WTC11 (cell line): ENCODE results near the gene PIEZO1. TPM values are rescaled to one million over a fixed set of nuclear protein-coding genes. Genes with fewer than 3 reads are reported as not detected.

ENCODE experiments used
- AFF4 ChIP-seq: sonication (generic); formaldehyde crosslinking; IDR thresholded peaks from 2 replicates; pipeline ENCODE4 v1.8.1; 2023; ENCODE audit warnings: mild to moderate bottlenecking, missing genetic modification reagents, borderline replicate concordance
- CREM ChIP-seq: sonication (generic); formaldehyde crosslinking; IDR thresholded peaks from 2 replicates; pipeline ENCODE4 v1.8.1; 2022; ENCODE audit warnings: mild to moderate bottlenecking, missing genetic modification reagents, moderate library complexity
- FOXK1 ChIP-seq: sonication (generic); formaldehyde crosslinking; IDR thresholded peaks from 2 replicates; pipeline ENCODE4 v1.8.0; 2022; ENCODE audit warnings: mild to moderate bottlenecking, moderate library complexity, missing genetic modification reagents
- GTF2I ChIP-seq: fragments of 250-450 bp; sonication (Bioruptor Pico); conservative IDR thresholded peaks from 2 replicates; pipeline ENCODE4 v1.4.0; 2021; ENCODE audit warnings: mild to moderate bottlenecking
- SMAD4 ChIP-seq: sonication (generic); formaldehyde crosslinking; IDR thresholded peaks from 2 replicates; pipeline ENCODE4 v1.8.0; 2022; ENCODE audit warnings: mild to moderate bottlenecking, missing genetic modification reagents
- ZNF232 ChIP-seq: sonication (generic); formaldehyde crosslinking; IDR thresholded peaks from 2 replicates; pipeline ENCODE4 v1.8.0; 2022; ENCODE audit warnings: mild to moderate bottlenecking, missing genetic modification reagents
- ZNF396 ChIP-seq: fragments of 250-450 bp; sonication (Bioruptor Pico); IDR thresholded peaks from 2 replicates; pipeline ENCODE4 v1.8.0; 2021; ENCODE audit warnings: mild to moderate bottlenecking, moderate library complexity, borderline replicate concordance
- ZSCAN18 ChIP-seq: fragments of 250-450 bp; sonication (Bioruptor Pico); IDR thresholded peaks from 2 replicates; pipeline ENCODE4 v2.1.2; 2022; ENCODE audit warnings: mild to moderate bottlenecking, moderate library complexity
- total RNA-seq: library from RNA; stranded (reverse); gene quantifications from 3 replicates; pipeline ENCODE4 v1.2.3, GENCODE V29; 2021
- TF ChIP-seq, protein P1 (sequence below): fragments of 250-450 bp; sonication (Bioruptor Pico); IDR thresholded peaks from 2 replicates; pipeline ENCODE4 v1.8.0; 2021; ENCODE audit warnings: mild to moderate bottlenecking
- TF ChIP-seq, protein P2 (sequence below): fragments of 250-450 bp; sonication (Bioruptor Pico); IDR thresholded peaks from 2 replicates; pipeline ENCODE4 v1.9.0; 2021; ENCODE audit warnings: moderate library complexity, mild to moderate bottlenecking, inconsistent platforms, borderline replicate concordance
- TF ChIP-seq, protein P3 (sequence below): sonication (generic); formaldehyde crosslinking; IDR thresholded peaks from 2 replicates; pipeline ENCODE4 v1.8.1; 2022; ENCODE audit warnings: low read depth, missing genetic modification reagents, borderline replicate concordance
- TF ChIP-seq, protein P4 (sequence below): fragments of 250-450 bp; sonication (Bioruptor Pico); IDR thresholded peaks from 2 replicates; pipeline ENCODE4 v1.9.0; 2021; ENCODE audit warnings: mild to moderate bottlenecking, borderline replicate concordance
- TF ChIP-seq, protein P5 (sequence below): sonication (generic); formaldehyde crosslinking; IDR thresholded peaks from 2 replicates; pipeline ENCODE4 v1.8.1; 2023; ENCODE audit warnings: mild to moderate bottlenecking, missing genetic modification reagents, moderate library complexity

The PIEZO1 gene
- total RNA-seq, 1 experiment from 2014 or later, result 71.3 TPM

GRCh38 chr16:88705076-88705684 is 79.8 kb downstream of the PIEZO1 start (continued):
- TF ChIP-seq, protein P1, sequence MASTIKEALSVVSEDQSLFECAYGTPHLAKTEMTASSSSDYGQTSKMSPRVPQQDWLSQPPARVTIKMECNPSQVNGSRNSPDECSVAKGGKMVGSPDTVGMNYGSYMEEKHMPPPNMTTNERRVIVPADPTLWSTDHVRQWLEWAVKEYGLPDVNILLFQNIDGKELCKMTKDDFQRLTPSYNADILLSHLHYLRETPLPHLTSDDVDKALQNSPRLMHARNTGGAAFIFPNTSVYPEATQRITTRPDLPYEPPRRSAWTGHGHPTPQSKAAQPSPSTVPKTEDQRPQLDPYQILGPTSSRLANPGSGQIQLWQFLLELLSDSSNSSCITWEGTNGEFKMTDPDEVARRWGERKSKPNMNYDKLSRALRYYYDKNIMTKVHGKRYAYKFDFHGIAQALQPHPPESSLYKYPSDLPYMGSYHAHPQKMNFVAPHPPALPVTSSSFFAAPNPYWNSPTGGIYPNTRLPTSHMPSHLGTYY (CRISPR knock-in tag), result no peak
- no peak for TF ChIP-seq ZSCAN18 (CRISPR knock-in tag)
- TF ChIP-seq, protein P2, sequence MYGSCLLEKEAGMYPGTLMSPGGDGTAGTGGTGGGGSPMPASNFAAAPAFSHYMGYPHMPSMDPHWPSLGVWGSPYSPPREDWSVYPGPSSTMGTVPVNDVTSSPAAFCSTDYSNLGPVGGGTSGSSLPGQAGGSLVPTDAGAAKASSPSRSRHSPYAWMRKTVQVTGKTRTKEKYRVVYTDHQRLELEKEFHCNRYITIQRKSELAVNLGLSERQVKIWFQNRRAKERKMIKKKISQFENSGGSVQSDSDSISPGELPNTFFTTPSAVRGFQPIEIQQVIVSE (CRISPR knock-in tag), result no peak
- TF ChIP-seq, protein P3, sequence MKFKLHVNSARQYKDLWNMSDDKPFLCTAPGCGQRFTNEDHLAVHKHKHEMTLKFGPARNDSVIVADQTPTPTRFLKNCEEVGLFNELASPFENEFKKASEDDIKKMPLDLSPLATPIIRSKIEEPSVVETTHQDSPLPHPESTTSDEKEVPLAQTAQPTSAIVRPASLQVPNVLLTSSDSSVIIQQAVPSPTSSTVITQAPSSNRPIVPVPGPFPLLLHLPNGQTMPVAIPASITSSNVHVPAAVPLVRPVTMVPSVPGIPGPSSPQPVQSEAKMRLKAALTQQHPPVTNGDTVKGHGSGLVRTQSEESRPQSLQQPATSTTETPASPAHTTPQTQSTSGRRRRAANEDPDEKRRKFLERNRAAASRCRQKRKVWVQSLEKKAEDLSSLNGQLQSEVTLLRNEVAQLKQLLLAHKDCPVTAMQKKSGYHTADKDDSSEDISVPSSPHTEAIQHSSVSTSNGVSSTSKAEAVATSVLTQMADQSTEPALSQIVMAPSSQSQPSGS, result no peak
- no peak for TF ChIP-seq ZNF232 (CRISPR knock-in tag)
- TF ChIP-seq AFF4, result no peak
- TF ChIP-seq, protein P4, sequence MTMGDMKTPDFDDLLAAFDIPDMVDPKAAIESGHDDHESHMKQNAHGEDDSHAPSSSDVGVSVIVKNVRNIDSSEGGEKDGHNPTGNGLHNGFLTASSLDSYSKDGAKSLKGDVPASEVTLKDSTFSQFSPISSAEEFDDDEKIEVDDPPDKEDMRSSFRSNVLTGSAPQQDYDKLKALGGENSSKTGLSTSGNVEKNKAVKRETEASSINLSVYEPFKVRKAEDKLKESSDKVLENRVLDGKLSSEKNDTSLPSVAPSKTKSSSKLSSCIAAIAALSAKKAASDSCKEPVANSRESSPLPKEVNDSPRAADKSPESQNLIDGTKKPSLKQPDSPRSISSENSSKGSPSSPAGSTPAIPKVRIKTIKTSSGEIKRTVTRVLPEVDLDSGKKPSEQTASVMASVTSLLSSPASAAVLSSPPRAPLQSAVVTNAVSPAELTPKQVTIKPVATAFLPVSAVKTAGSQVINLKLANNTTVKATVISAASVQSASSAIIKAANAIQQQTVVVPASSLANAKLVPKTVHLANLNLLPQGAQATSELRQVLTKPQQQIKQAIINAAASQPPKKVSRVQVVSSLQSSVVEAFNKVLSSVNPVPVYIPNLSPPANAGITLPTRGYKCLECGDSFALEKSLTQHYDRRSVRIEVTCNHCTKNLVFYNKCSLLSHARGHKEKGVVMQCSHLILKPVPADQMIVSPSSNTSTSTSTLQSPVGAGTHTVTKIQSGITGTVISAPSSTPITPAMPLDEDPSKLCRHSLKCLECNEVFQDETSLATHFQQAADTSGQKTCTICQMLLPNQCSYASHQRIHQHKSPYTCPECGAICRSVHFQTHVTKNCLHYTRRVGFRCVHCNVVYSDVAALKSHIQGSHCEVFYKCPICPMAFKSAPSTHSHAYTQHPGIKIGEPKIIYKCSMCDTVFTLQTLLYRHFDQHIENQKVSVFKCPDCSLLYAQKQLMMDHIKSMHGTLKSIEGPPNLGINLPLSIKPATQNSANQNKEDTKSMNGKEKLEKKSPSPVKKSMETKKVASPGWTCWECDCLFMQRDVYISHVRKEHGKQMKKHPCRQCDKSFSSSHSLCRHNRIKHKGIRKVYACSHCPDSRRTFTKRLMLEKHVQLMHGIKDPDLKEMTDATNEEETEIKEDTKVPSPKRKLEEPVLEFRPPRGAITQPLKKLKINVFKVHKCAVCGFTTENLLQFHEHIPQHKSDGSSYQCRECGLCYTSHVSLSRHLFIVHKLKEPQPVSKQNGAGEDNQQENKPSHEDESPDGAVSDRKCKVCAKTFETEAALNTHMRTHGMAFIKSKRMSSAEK (CRISPR knock-in tag), result no peak
- TF ChIP-seq FOXK1 (CRISPR knock-in tag), result no peak
- TF ChIP-seq GTF2I (CRISPR knock-in tag), result no peak
- TF ChIP-seq, protein P5, sequence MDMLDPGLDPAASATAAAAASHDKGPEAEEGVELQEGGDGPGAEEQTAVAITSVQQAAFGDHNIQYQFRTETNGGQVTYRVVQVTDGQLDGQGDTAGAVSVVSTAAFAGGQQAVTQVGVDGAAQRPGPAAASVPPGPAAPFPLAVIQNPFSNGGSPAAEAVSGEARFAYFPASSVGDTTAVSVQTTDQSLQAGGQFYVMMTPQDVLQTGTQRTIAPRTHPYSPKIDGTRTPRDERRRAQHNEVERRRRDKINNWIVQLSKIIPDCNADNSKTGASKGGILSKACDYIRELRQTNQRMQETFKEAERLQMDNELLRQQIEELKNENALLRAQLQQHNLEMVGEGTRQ (CRISPR knock-in tag), result no peak
- no peak for TF ChIP-seq ZNF396 (CRISPR knock-in tag)
- no peak for TF ChIP-seq CREM (CRISPR knock-in tag)
- TF ChIP-seq SMAD4 (CRISPR knock-in tag), result no peak
